CD4-positive, alpha-beta T cell treated with Interleukin-15 for 4 hours (primary cell): Measurements from ENCODE around the gene PTH2R.
"Not testable (repeated sequence)": the region's sequence is repeated elsewhere in the genome, so short reads cannot be mapped to it uniquely, and the experiment has no call there.

Experiments
- DNase-seq: peaks from one replicate; pipeline ENCODE4 v3.0.0-alpha.2; 2020; ENCODE audit warnings: low spot score

PTH2R gene

GRCh38 chr2:208389940-208390339 lies 16.7 kb upstream of the PTH2R start:
- no peak for DNase-seq

DNA sequence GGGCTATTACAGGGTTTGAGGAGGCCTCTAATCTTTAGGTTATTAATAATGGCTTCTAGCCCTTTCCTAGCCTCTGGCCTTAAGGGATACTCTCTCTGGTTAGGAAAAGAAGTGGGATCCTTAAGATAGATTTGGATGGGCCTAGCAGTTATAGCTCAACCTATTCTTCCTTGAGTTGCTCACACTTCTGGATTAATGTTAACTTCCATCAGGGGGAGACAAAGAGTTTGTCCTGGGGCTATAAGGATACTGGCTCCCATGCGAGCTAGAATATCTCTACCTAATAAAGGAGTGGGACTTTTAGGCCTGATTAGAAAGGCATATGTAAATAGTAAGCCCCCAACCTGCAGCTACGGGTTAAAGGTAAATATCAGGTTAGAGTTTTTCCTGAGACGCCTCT lies 14.3 kb upstream of the PTH2R start:
- no peak for DNase-seq

DNA sequence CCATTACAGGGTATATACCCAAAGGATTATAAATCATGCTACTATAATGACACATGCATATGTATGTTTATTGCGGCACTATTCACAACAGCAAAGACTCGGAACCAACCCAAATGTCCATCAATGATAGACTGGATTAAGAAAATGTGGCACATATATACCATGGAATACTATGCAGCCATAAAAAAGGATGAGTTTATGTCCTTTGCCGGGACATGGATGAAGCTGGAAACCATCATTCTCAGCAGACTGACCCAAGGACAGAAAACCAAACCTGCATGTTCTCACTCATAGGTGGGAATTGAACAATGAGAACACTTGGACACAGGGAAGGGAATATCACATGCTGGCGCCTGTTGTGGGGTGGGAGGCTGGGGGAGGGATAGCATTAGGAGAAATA lies 9.8 kb upstream of the PTH2R start:
- DNase-seq: not testable (repeated sequence)

DNA sequence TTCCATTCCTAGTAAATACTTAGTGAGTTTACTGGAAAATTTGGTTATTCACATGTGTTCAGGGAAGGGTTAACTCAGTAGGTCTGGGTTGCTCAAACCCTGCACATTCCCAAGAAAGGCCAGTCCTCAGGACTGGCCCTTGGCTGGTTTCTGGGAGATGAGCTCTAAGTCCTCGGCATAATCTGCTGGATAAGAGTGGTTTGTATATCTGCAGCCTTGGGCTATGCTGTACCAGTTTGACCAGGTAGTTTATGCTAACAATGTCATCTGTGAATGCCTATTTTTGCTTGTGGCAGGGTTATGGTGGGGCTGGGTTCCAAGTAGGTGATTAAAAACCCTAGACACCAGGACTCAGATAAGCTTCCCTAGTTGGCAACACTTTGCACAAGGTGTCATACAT lies 7.4 kb upstream of the PTH2R start:
- DNase-seq: no peak

DNA sequence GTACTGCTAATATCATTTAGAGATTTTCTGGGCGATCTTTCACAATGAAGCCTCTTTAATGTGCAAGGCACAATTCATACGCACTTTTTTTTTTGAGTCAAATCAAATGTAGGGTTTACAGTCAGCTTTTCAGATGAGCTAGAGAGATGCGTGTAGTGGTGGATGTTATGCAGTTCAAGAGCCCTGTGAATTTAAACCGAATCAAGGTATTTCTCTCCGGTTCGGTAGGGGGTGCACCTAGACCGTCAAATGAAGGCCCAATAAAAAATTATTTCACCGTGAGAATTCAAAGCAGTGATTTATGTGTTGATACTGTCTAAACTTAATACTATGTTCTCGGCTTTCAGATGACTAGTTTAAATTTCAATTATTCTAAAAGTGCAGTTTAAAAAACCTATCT lies 1.1 kb downstream of the PTH2R start:
- no peak for DNase-seq

DNA sequence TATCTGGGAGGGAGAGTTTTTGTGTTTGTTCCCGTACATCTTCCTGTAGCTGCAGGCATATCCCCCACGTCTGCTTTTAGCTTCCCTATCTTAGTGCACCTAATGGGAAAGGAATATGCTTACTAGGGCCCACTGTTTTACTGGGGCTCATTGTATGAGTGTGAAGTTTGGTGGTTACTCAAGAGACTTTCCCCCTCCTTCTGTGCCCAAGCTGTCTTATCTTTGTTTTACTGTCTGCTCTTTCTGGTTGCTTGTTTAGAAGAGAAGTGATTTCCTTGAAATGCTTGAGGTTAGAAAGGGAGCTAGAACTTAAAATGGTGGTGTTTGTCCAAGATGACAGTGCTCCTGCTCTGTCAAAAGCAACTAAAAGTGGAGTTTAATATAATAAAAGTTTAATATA lies 7.3 kb downstream of the PTH2R start:
- DNase-seq: no peak

GRCh38 chr2:208415255-208415654 lies 8.7 kb downstream of the PTH2R start:
- DNase-seq: no peak

GRCh38 chr2:208415897-208416296 lies 9.3 kb downstream of the PTH2R start:
- DNase-seq: no peak

- no peak for DNase-seq
Measured at GRCh38 chr2:208426412-208427045, 19.9 kb downstream of the PTH2R start.

DNA sequence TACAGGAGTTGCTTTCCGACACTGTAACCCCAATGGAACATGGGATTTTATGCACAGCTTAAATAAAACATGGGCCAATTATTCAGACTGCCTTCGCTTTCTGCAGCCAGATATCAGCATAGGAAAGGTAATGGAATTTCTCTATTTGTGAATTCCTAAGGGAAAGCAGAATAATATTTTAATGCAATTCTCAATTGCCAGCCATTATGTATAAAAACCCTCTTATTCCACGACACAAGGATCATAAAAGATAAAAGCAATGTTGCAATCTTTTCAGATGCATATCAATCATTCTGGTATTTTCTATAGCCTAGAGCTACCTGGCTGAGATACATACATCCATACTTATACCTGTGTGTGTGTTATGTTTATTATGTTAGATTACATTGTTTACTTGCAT lies 31.2 kb downstream of the PTH2R start:
- DNase-seq: no peak

- DNase-seq: no peak
Measured at GRCh38 chr2:208440716-208441115, 34.1 kb downstream of the PTH2R start.

DNA sequence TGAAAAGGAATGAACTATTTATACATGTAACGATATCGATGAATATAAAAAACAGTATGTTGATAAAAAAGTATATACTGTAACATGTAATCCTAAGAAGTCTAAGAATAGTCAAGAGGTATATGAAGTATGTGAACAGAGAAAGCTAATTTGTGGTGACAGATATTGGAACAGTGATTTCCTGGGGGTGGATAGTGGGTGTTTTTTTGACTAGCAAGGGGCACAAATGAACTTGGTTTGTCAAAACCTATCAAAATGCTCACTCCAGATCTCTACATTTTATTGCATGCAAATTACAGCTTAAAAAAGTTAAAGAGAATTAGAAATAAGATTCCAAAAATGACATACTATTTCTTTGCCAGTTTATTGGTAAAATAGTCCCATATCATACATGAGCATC lies 35.4 kb downstream of the PTH2R start:
- no peak for DNase-seq

DNA sequence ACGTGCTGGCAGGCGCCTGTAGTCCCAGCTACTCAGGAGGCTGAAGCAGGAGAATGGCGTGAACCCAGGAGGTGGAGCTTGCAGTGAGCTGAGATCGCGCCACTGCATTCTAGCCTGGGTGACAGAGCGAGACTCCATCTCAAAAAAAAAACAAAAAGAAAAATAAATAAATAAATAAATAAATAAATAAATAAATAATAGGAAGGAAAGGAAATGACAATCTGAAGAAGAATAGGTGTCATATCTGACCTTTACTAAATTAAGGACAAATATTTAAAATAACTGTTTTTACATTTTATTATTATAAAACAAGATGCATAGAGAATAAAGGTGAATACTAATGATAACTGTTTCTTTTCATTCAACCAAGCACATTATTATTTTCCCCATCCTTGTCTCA lies 40.9 kb downstream of the PTH2R start:
- DNase-seq: not testable (repeated sequence)

GRCh38 chr2:208451061-208451460 lies 44.5 kb downstream of the PTH2R start:
- DNase-seq: no peak

DNA sequence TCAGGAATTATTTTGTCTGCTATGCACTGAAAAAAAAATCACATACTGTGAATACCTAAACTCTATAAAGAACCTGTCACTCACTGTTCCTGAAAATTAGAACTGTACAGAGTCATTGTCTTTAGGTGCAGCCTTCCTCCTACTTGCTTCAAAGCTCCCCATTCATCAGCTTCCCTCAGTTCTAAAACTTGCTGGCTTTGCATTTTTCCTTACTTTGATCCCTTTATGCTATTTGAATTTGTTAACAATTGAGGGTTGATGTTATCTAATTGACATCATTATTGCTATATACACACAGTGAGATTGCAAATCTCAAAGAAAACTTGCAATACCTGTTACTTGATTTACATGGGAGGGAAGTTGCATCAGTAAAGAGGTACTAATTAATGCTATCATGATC lies 48.3 kb downstream of the PTH2R start:
- no peak for DNase-seq

GRCh38 chr2:208463721-208464120 lies 57.1 kb downstream of the PTH2R start:
- no peak for DNase-seq

GRCh38 chr2:208464205-208464604 lies 57.6 kb downstream of the PTH2R start:
- DNase-seq: no peak

DNA sequence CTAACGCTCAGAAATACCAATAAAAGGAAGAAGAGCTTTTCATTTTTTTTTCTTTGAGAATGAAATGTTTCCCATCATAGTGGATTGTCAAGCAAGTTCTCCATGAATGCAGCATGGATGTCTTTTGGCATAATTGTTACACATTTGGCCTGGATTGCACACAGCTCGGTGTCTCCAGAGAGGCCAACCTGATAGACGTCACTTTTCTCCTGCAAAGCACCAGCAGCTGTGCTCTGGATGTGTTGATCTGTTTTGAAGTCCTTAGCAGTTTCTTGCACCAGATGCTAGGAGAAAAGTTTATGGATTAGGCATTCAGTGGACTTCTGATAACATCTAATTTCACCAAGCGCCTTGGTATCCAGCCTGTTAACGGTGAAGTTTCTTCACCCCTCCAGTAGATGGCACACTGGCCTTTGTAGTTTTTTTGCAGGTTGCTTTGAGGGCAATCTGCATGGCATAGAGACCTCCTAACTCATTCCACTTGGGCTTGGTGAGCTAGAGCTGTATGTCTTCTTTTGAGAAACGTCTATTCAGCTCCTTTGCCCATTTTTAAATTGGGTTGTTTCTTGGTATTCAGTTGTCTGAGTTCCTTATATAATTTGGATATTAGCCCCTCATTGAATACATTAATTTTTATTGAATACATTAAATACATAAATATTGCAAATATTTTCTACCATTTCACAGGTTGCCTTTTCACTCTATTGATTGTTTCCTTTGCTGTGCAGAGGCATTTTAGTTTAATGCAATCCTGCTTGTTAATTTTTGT lies 59.7 kb downstream of the PTH2R start:
- DNase-seq: peak; percentile 2

GRCh38 chr2:208466920-208467298 lies 60.3 kb downstream of the PTH2R start:
- DNase-seq: no peak

GRCh38 chr2:208467564-208467963 lies 61.0 kb downstream of the PTH2R start:
- no peak for DNase-seq

GRCh38 chr2:208477741-208478140 lies 71.1 kb downstream of the PTH2R start:
- DNase-seq: no peak

DNA sequence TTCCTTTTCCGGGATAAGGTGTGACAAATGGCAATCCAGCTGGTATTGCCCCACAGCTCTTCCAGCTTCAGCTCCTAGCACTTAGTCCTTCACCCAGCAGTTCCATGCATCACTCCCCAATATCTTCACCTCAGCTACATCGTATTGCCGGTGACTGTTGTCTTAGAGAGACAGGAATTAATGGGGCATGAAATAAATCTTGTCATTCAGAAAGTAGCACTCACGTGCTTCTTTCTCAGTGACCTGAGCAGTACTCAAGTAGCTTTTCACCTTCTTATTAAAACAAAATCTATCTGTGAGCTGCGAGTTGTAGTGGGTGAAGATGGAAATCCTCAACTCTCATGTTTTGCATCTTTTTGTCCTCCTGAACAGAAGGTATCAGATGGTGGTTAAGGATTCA lies 72.8 kb downstream of the PTH2R start:
- no peak for DNase-seq

DNA sequence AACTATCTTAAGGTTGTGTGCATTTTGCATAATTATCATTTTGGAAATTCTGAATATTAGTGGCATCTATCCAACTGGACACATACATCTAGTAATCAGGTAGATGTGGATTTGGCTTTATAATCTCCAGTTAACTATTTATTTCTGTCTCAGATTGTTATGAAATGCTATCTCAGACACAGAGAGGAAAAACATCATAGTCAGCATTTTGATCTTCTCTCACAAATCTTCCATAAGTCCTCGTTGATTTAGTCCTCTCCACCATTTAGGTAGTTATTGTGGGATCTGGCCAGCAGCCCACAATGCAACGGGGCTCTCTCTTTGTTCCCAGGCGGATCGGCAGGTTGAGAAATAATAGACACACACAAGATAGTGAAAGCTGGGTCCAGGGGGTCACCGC lies 75.4 kb downstream of the PTH2R start:
- DNase-seq: not testable (repeated sequence)

DNA sequence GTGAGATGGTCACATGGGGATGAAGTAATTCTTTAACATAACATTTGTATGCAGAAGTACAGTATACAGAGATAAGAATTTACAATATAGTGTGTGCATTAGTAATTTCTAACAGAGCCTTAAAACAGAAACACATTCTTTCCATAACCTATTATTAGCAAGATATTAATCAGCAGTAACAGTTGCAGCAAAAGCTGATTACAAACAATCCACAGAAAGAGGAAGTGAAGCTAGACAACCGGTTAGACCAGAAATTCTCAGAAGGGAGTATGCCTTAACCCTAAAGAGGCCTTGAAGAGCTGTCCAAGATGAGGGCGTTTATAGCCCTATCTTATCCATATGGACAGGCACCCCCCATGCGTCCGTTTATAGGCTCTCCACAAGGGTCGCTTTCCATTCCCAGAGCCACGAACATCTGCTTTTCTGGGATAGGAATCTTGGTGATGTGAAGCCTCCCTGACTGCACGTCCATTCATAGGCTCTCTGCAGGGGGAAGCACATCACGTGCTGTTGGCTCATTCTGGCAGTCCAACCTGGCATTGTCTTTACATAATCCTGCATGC lies 75.9 kb downstream of the PTH2R start:
- DNase-seq: not testable (repeated sequence)
